Stomach (tissue), 4 donors: ENCODE measurements around the gene AKNA.

ENCODE experiments used
- CTCF ChIP-seq, 7 experiments: fragments of 450-650 bp in 4 of 7; fragments of 200-600 bp in 3 of 7; sonication (generic) in 3 of 7; IDR thresholded peaks; one replicate each; pipeline ENCODE4 v1.5.1; 2016 to 2019; ENCODE audit warnings: antibody characterized with exemption in 7 of 7, control low read depth in 2 of 7, mild to moderate bottlenecking in 1 of 7
- EP300 ChIP-seq: sonication (generic); formaldehyde crosslinking; IDR thresholded peaks from one replicate; pipeline ENCODE4 v1.6.1; 2017; ENCODE audit warnings: antibody characterized with exemption
- POLR2A ChIP-seq, 4 donors: fragments of 450-650 bp; IDR thresholded peaks; one replicate each; pipeline ENCODE4 v1.6.1; 2016; ENCODE audit warnings: antibody characterized with exemption in 4 of 4, control low read depth in 2 of 4, mild to moderate bottlenecking in 1 of 4, moderate library complexity in 1 of 4
- POLR2AphosphoS5 ChIP-seq, 3 donors: sonication (generic); formaldehyde crosslinking; IDR thresholded peaks; one replicate each; pipeline ENCODE4 v1.6.1; 2016; ENCODE audit warnings: antibody characterized with exemption in 3 of 3

GRCh38 chr9:114344692-114345091 is 43.1 kb downstream of the AKNA start:
- TF ChIP-seq POLR2A (IDR thresholded peaks at IDR 0.05) = no peak
- TF ChIP-seq CTCF (IDR thresholded peaks at IDR 0.05) = no peak
- TF ChIP-seq POLR2AphosphoS5 (IDR thresholded peaks at IDR 0.05) = no peak
- no peak for TF ChIP-seq EP300
